ENCODE results near the gene RASSF5.

GRCh38 chr1:206550446-206550845 is 43.1 kb downstream of the RASSF5 start:
- TF ChIP-seq EZH2phosphoT487 (IDR thresholded peaks at IDR 0.05; ENCODE audit: unreplicated experiment), result no peak
- TF ChIP-seq CREB1 (CRISPR knock-in tag; IDR thresholded peaks at IDR 0.05; ENCODE audit: low read depth), result no peak
- TF ChIP-seq CTCF (conservative IDR thresholded peaks at IDR 0.05; ENCODE audit: low read depth in 2 of 2), result no peak
- no peak for TF ChIP-seq POLR2AphosphoS5 (IDR thresholded peaks at IDR 0.05; ENCODE audit: low read depth)
- TF ChIP-seq EZH2 (IDR thresholded peaks at IDR 0.05; ENCODE audit: low read depth, unreplicated experiment), result no peak
- TF ChIP-seq ZNF114 (CRISPR knock-in tag; IDR thresholded peaks at IDR 0.05), result no peak
- no peak for TF ChIP-seq REST (IDR thresholded peaks at IDR 0.05; ENCODE audit: unreplicated experiment)
- TF ChIP-seq STAT1 (IDR thresholded peaks at IDR 0.05; ENCODE audit: unreplicated experiment), result no peak
- TF ChIP-seq JUNB (IDR thresholded peaks at IDR 0.05; ENCODE audit: unreplicated experiment), result no peak
- no peak for TF ChIP-seq ZNF462 (CRISPR knock-in tag; IDR thresholded peaks at IDR 0.05)
